ENCODE results near the gene PKNOX1.
"Not testable (repeated sequence)": the region's sequence is repeated elsewhere in the genome, so short reads cannot be mapped to it uniquely, and the experiment has no call there.

PKNOX1 gene

GRCh38 chr21:43045165-43045875, 71.0 kb downstream of the PKNOX1 start:
- H3K36me3 ChIP-seq (ENCODE audit: insufficient read depth, low read length); H3K4me1 ChIP-seq (ENCODE audit: insufficient read depth, low read length, poor library complexity, severe bottlenecking); H3K9ac ChIP-seq (ENCODE audit: low read depth, low read length, poor library complexity, severe bottlenecking); H3K4me2 ChIP-seq (ENCODE audit: low read depth, low read length, poor library complexity, severe bottlenecking); H3K9me3 ChIP-seq (ENCODE audit: insufficient read depth, low read depth, low read length); H3K79me2 ChIP-seq (ENCODE audit: insufficient read depth, low read length); H2AFZ ChIP-seq (ENCODE audit: low read length); H3K4me3 ChIP-seq (ENCODE audit: low read length, poor library complexity, severe bottlenecking); H3K9me2 ChIP-seq (replicated peaks; ENCODE audit: low read depth, low read length); H4K20me1 ChIP-seq (ENCODE audit: insufficient read depth, low read length, poor library complexity, severe bottlenecking); H3F3A ChIP-seq (ENCODE audit: low read depth); H3K27me3 ChIP-seq (ENCODE audit: insufficient read depth, low read length, poor library complexity, severe bottlenecking): not testable (repeated sequence)

GRCh38 chr21:43045876-43046821, 71.8 kb downstream of the PKNOX1 start:
- H3K27me3 ChIP-seq (ENCODE audit: insufficient read depth, low read length, poor library complexity, severe bottlenecking); H3F3A ChIP-seq (ENCODE audit: low read depth); H3K9ac ChIP-seq (ENCODE audit: low read depth, low read length, poor library complexity, severe bottlenecking); H3K4me1 ChIP-seq (ENCODE audit: insufficient read depth, low read length, poor library complexity, severe bottlenecking); H3K9me3 ChIP-seq (ENCODE audit: insufficient read depth, low read depth, low read length); H4K20me1 ChIP-seq (ENCODE audit: insufficient read depth, low read length, poor library complexity, severe bottlenecking); H3K9me2 ChIP-seq (replicated peaks; ENCODE audit: low read depth, low read length); H3K4me2 ChIP-seq (ENCODE audit: low read depth, low read length, poor library complexity, severe bottlenecking); H2AFZ ChIP-seq (ENCODE audit: low read length); H3K4me3 ChIP-seq (ENCODE audit: low read length, poor library complexity, severe bottlenecking); H3K79me2 ChIP-seq (ENCODE audit: insufficient read depth, low read length); H3K36me3 ChIP-seq (ENCODE audit: insufficient read depth, low read length): not testable (repeated sequence)

GRCh38 chr21:43053112-43053511, 78.8 kb downstream of the PKNOX1 start:
- H3F3A ChIP-seq (ENCODE audit: low read depth); H4K20me1 ChIP-seq (ENCODE audit: insufficient read depth, low read length, poor library complexity, severe bottlenecking); H3K4me2 ChIP-seq (ENCODE audit: low read depth, low read length, poor library complexity, severe bottlenecking); H3K9ac ChIP-seq (ENCODE audit: low read depth, low read length, poor library complexity, severe bottlenecking); H3K27me3 ChIP-seq (ENCODE audit: insufficient read depth, low read length, poor library complexity, severe bottlenecking); H3K4me3 ChIP-seq (ENCODE audit: low read length, poor library complexity, severe bottlenecking); H3K36me3 ChIP-seq (ENCODE audit: insufficient read depth, low read length); H3K9me2 ChIP-seq (replicated peaks; ENCODE audit: low read depth, low read length); H3K9me3 ChIP-seq (ENCODE audit: insufficient read depth, low read depth, low read length); H3K4me1 ChIP-seq (ENCODE audit: insufficient read depth, low read length, poor library complexity, severe bottlenecking); H3K79me2 ChIP-seq (ENCODE audit: insufficient read depth, low read length); H2AFZ ChIP-seq (ENCODE audit: low read length): not testable (repeated sequence)

GRCh38 chr21:43062955-43063664, 88.7 kb downstream of the PKNOX1 start:
- H3K79me2 ChIP-seq (ENCODE audit: insufficient read depth, low read length); H3K9me2 ChIP-seq (replicated peaks; ENCODE audit: low read depth, low read length); H3K9me3 ChIP-seq (ENCODE audit: insufficient read depth, low read depth, low read length); H3K4me3 ChIP-seq (ENCODE audit: low read length, poor library complexity, severe bottlenecking); H3F3A ChIP-seq (ENCODE audit: low read depth); H2AFZ ChIP-seq (ENCODE audit: low read length); H3K36me3 ChIP-seq (ENCODE audit: insufficient read depth, low read length); H3K4me1 ChIP-seq (ENCODE audit: insufficient read depth, low read length, poor library complexity, severe bottlenecking); H3K27me3 ChIP-seq (ENCODE audit: insufficient read depth, low read length, poor library complexity, severe bottlenecking); H4K20me1 ChIP-seq (ENCODE audit: insufficient read depth, low read length, poor library complexity, severe bottlenecking); H3K9ac ChIP-seq (ENCODE audit: low read depth, low read length, poor library complexity, severe bottlenecking); H3K4me2 ChIP-seq (ENCODE audit: low read depth, low read length, poor library complexity, severe bottlenecking): not testable (repeated sequence)

GRCh38 chr21:43064265-43064917, 90.0 kb downstream of the PKNOX1 start:
- H3K9me3 ChIP-seq (ENCODE audit: insufficient read depth, low read depth, low read length), result not testable (repeated sequence)

GRCh38 chr21:43065991-43066390, 91.6 kb downstream of the PKNOX1 start:
- not testable (repeated sequence) for H3K79me2 ChIP-seq (ENCODE audit: insufficient read depth, low read length); H3K27me3 ChIP-seq (ENCODE audit: insufficient read depth, low read length, poor library complexity, severe bottlenecking); H2AFZ ChIP-seq (ENCODE audit: low read length); H3F3A ChIP-seq (ENCODE audit: low read depth); H3K4me2 ChIP-seq (ENCODE audit: low read depth, low read length, poor library complexity, severe bottlenecking); H3K36me3 ChIP-seq (ENCODE audit: insufficient read depth, low read length); H3K4me3 ChIP-seq (ENCODE audit: low read length, poor library complexity, severe bottlenecking); H3K9ac ChIP-seq (ENCODE audit: low read depth, low read length, poor library complexity, severe bottlenecking); H3K4me1 ChIP-seq (ENCODE audit: insufficient read depth, low read length, poor library complexity, severe bottlenecking); H3K9me2 ChIP-seq (replicated peaks; ENCODE audit: low read depth, low read length); H4K20me1 ChIP-seq (ENCODE audit: insufficient read depth, low read length, poor library complexity, severe bottlenecking); H3K9me3 ChIP-seq (ENCODE audit: insufficient read depth, low read depth, low read length)

More at GRCh38 chr21:43064265-43064917, 90.0 kb downstream of the PKNOX1 start:
- H3K36me3 ChIP-seq (ENCODE audit: insufficient read depth, low read length); H3F3A ChIP-seq (ENCODE audit: low read depth); H3K79me2 ChIP-seq (ENCODE audit: insufficient read depth, low read length); H3K9me2 ChIP-seq (replicated peaks; ENCODE audit: low read depth, low read length); H3K4me3 ChIP-seq (ENCODE audit: low read length, poor library complexity, severe bottlenecking); H2AFZ ChIP-seq (ENCODE audit: low read length); H3K27me3 ChIP-seq (ENCODE audit: insufficient read depth, low read length, poor library complexity, severe bottlenecking); H3K9ac ChIP-seq (ENCODE audit: low read depth, low read length, poor library complexity, severe bottlenecking); H4K20me1 ChIP-seq (ENCODE audit: insufficient read depth, low read length, poor library complexity, severe bottlenecking); H3K4me2 ChIP-seq (ENCODE audit: low read depth, low read length, poor library complexity, severe bottlenecking); H3K4me1 ChIP-seq (ENCODE audit: insufficient read depth, low read length, poor library complexity, severe bottlenecking): not testable (repeated sequence)

- not testable (repeated sequence) for H3K9me2 ChIP-seq (replicated peaks; ENCODE audit: low read depth, low read length); H3K9ac ChIP-seq (ENCODE audit: low read depth, low read length, poor library complexity, severe bottlenecking); H2AFZ ChIP-seq (ENCODE audit: low read length); H3K27me3 ChIP-seq (ENCODE audit: insufficient read depth, low read length, poor library complexity, severe bottlenecking); H3F3A ChIP-seq (ENCODE audit: low read depth); H3K4me1 ChIP-seq (ENCODE audit: insufficient read depth, low read length, poor library complexity, severe bottlenecking); H3K4me3 ChIP-seq (ENCODE audit: low read length, poor library complexity, severe bottlenecking); H4K20me1 ChIP-seq (ENCODE audit: insufficient read depth, low read length, poor library complexity, severe bottlenecking); H3K79me2 ChIP-seq (ENCODE audit: insufficient read depth, low read length); H3K36me3 ChIP-seq (ENCODE audit: insufficient read depth, low read length); H3K4me2 ChIP-seq (ENCODE audit: low read depth, low read length, poor library complexity, severe bottlenecking); H3K9me3 ChIP-seq (ENCODE audit: insufficient read depth, low read depth, low read length)
Measured at GRCh38 chr21:43066690-43067089, 92.3 kb downstream of the PKNOX1 start.
